ENCODE results near the gene EEFSEC.

Gene EEFSEC

GRCh38 chr3:128185630-128186447 is 32.6 kb downstream of the EEFSEC start:
- DNase-seq, result no peak

DNA sequence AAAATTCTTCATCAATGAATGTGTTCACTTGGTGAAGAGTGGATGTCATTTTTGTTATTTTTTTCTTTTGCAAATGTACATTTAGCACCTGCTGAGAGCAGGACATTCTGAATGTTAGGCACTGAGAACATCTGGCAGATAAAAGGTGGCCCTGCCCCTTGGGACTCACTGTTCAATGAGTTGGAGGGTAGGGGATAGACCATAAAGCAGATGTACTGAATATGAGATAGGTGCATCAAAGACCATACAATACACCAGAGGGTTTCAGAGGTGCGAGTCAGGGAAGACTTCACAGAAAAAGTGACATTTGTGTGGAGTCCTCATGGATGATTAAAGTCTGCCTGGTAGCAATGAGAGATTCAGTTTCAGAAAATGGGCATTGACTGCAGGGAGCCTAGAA is 34.2 kb downstream of the EEFSEC start:
- no peak for DNase-seq

DNA sequence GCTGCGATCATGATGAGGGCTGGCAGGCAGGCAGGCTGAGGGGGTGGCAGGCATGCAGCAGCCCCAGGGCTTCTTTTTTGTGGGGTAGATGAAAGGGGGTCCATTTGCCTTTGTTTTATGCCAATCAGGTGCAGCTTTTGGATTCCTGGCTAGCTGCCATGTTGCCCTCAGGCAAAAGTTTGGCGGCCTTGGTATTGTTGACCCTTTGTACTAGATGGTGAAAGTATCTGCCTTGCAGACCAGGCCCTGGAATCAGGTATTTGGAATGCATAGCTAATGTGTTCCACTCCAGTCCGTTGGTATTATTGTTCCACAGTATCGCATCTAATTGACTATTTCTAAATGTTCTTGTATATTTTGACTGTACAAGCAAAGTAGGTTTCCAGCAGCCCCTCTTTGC is 35.0 kb downstream of the EEFSEC start:
- no peak for DNase-seq

GRCh38 chr3:128188956-128189355 is 35.7 kb downstream of the EEFSEC start:
- no peak for DNase-seq

GRCh38 chr3:128190501-128190900 is 37.2 kb downstream of the EEFSEC start:
- DNase-seq, result no peak

- no peak for DNase-seq
Measured at GRCh38 chr3:128192131-128192530, 38.9 kb downstream of the EEFSEC start.

DNA sequence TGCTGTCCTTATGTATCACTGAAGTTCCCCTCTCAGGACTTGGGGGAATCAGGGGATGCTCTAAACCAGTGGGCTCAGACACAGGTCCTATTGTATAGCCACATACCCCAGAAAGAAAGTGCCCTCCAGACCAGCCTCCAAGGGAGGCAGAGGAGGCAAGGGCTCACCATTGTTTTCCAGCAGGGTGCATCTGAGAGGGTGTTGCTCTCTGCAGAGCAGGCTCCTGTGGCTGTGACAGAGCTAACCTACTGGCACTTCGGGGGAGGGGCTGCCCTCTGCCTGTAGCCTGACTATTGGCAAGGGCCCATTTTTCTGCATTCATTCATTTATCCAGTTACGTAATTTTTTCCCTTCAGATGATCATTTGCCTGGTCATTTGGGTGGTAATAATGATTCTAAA is 39.9 kb downstream of the EEFSEC start:
- no peak for DNase-seq

- DNase-seq, result no peak
Measured at GRCh38 chr3:128194843-128195242, 41.6 kb downstream of the EEFSEC start.

DNA sequence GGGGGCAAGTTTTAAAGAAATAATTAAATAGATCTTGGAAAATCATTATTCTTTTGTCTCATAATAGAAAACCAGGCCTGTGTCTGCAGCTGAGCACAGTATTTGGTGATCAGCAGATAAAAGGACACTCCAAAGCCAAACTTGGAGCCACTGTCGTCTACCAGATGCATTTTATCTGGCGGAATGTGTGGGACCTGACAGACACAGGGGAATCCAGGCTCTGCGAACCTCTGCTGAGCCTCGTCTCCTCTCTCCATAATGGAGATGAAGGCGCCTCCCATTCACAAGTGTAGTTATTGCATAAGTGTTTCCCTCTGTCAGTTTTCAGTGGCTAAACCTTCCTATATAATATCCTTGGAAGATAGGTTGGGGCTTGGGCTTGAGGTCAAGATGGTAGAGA is 42.1 kb downstream of the EEFSEC start:
- DNase-seq, result no peak

DNA sequence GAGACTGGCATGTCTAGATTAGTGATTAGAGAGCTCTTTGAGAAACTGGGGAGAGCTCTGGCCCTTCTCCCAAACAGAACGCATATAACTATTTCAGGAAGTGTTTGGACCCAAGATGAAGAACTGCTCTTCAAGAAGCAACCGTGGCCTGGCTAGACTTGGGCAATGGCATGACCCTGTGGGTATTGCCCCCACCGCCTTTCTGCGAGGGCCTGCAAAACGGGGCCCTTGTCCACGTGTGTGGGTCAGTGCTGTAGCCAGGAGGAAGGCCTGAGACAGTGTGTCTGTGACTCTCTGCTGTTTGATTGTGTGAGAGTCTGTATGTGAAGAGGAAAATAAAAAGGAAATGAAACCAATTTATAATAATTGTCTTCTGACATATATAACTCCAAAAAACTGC is 42.5 kb downstream of the EEFSEC start:
- DNase-seq, result no peak

DNA sequence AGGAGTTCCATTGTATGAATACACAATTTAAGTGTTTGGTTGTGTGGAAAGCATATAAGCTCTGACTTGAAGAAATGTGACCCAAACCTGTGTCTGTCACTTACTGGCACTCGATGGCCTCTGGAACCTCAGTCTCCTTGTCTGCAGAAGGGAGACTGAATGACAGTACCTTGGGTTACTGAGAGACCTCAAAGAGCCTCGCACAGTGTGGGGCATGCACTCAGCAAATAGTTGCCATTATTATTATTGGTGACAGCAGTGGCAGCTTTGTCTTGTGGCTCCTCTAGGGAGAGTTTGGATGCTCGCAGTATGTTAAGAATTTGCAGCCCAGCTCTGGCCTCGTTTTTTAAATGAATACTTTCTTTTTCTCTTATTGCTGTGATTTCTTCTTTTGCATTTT is 43.4 kb downstream of the EEFSEC start:
- no peak for DNase-seq

- no peak for DNase-seq
Measured at GRCh38 chr3:128197855-128198254, 44.6 kb downstream of the EEFSEC start.

DNA sequence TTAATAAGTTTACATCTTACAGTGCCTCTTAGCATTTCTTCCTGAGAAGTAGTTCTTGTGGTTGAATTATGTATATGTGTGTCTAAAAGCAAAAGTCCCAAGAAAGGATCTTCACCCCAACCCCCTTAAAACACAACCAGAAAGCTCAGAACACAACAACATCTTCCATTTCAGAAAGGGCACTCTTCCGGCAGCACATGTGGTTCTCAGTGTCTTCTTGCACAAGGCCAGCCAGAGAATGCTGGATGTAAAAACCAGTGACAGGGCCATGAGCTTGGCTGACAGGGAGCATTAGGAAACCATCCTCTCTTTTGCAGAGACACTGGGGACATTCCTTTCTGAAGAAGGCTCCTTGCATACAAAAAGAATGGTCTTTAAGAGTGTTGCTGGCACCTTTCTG is 45.0 kb downstream of the EEFSEC start:
- no peak for DNase-seq

DNA sequence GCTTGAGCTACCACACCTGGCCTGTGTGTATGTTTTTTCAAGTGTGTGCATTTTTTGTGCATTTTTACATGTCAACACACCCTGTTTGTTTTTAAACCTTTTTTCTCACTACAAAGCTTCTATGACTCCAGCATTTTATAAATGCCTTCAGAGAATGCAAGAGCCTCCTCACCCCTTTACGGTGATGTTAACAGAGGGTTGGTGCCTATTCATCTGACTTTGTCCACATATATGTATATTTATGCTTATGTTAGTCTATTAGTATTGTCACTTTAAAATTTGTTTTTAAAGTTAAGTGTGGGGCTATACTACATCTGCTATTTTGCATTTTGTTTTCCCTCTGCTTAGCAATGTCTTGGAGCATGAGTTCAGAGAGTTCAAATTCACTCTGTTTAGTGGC is 45.8 kb downstream of the EEFSEC start:
- no peak for DNase-seq

- DNase-seq, result no peak
Measured at GRCh38 chr3:128201158-128201755, 48.0 kb downstream of the EEFSEC start.

GRCh38 chr3:128203169-128203568 is 49.9 kb downstream of the EEFSEC start:
- no peak for DNase-seq

GRCh38 chr3:128205558-128206145 is 52.4 kb downstream of the EEFSEC start:
- no peak for DNase-seq

- no peak for DNase-seq
Measured at GRCh38 chr3:128207951-128208350, 54.7 kb downstream of the EEFSEC start.

DNA sequence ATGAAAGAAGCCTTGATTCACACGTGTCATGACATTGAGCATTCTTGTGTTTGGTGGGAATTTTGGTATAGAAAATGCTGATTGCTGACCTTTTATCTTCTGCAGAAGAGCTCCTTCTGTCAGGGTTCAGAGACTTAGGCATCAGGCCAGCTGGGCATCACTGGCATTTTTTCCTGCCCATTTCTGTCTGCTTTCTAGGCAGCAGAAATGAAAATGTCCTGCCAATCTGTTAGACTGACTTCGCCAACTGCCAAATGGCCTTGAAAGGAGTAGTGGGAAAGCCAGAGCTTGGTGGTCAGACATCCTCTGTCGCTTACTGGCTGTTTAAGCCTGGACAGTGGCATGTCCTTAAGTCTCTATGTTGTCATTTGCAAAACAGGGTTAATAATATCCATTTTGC is 57.4 kb downstream of the EEFSEC start:
- no peak for DNase-seq

GRCh38 chr3:128214056-128214455 is 60.8 kb downstream of the EEFSEC start:
- DNase-seq, result no peak

DNA sequence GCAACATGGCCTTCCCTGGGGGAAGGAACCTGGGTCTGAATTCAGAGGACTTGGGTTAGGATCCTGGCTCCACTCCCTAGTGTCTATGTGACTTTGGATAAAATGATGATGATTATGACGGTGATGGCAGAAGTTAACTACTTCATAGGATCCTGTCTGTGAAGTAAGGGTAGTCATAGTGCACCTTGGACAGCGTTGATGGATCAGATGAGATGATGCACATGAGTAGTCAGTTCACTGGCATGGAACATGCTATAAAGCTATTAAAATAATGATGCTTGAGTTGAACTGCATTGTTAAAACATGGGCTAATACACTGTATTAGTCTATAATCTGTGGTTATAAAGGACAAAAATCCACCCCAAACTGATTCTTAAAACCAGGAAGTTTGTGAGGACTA is 62.0 kb downstream of the EEFSEC start:
- no peak for DNase-seq

DNA sequence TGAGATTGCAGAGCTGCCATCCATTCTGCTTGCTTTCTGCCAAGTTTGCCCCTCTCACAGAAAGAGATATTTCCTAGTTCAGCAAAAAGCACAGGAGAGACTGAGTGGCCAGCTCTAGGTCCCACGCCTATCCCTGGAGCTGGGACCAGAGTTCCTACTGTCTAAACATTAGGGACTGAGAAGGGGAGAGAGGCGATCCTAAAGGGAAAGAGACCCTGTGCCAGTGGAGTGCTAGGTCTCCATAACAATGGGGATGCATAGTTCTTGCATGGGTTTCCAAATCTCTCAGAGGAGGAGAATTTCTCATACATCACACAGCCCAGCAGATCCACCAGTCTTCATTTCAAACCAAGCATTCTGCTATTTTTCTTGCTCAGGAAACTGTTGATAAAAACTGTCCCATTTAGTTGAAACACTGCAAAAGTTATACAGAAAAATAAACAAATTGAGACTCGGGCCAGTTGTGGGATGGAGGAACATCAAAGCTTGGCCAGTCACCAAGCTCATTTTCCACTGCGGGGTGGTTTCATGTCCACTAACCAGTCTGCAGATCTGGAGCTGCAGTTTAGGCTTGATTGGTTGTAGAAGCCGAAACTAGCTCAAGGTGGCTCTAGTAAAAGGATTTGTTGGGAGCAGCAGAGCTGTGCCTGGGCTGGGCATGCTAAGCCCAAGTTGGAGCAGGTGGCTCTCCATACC is 62.7 kb downstream of the EEFSEC start:
- no peak for DNase-seq

GRCh38 chr3:128217702-128218547 is 64.6 kb downstream of the EEFSEC start:
- DNase-seq, result no peak

Measured in hematopoietic multipotent progenitor cell treated with erythropoietin and hydrocortisone succinate and interleukin-3 and kit ligand, for 8 days (in vitro differentiated cells).